Activated gamma-delta T cell treated with anti-CD3 and anti-CD28 coated beads, Interleukin-2, amount 50 U/mL, for 16 hours (primary cell): ENCODE measurements around the gene CFAP73.
A peak's percentile ranks its signal among the peaks of the same experiment; 100 is the strongest.

ENCODE experiments used
- DNase-seq: peaks from one replicate; pipeline ENCODE4 v3.0.0-alpha.2; 2020; ENCODE audit warnings: low read depth

The CFAP73 gene

GRCh38 chr12:113165521-113166450, 16.3 kb downstream of the CFAP73 start:
- DNase-seq, result no peak

- DNase-seq, result no peak
Observed at GRCh38 chr12:113167868-113168267, 18.3 kb downstream of the CFAP73 start.

- no peak for DNase-seq
Observed at GRCh38 chr12:113169697-113170096, 20.2 kb downstream of the CFAP73 start.

GRCh38 chr12:113170457-113170856, 20.9 kb downstream of the CFAP73 start:
- DNase-seq, result no peak

GRCh38 chr12:113170926-113171325, 21.4 kb downstream of the CFAP73 start:
- DNase-seq, result no peak

GRCh38 chr12:113171543-113171942, 22.0 kb downstream of the CFAP73 start:
- no peak for DNase-seq

- no peak for DNase-seq
Observed at GRCh38 chr12:113172185-113172584, 22.7 kb downstream of the CFAP73 start.

GRCh38 chr12:113173081-113173698, 23.7 kb downstream of the CFAP73 start:
- DNase-seq, result no peak

GRCh38 chr12:113174461-113175384, 25.2 kb downstream of the CFAP73 start:
- peak; percentile 73 for DNase-seq

- DNase-seq, result no peak
Observed at GRCh38 chr12:113179023-113179422, 29.5 kb downstream of the CFAP73 start.

GRCh38 chr12:113180333-113180732, 30.8 kb downstream of the CFAP73 start:
- DNase-seq, result no peak

GRCh38 chr12:113181975-113182374, 32.5 kb downstream of the CFAP73 start:
- DNase-seq, result no peak

GRCh38 chr12:113183030-113183589, 33.6 kb downstream of the CFAP73 start:
- no peak for DNase-seq

- no peak for DNase-seq
Observed at GRCh38 chr12:113184098-113184899, 34.8 kb downstream of the CFAP73 start.

GRCh38 chr12:113184900-113185179, 35.3 kb downstream of the CFAP73 start:
- peak; percentile 75 for DNase-seq

- peak; percentile 69 for DNase-seq
Observed at GRCh38 chr12:113185180-113186032, 35.9 kb downstream of the CFAP73 start, which contains the start of the genes DDX54 and RITA1. Gene DDX54 (minus strand): TSS chr12:113185478. CDS start chr12:113185451, 27 bp downstream. Gene RITA1 (plus strand): TSS chr12:113185721. CDS start chr12:113186747, 1,026 bp downstream.

- DNase-seq, result no peak
Observed at GRCh38 chr12:113186033-113186365, 36.5 kb downstream of the CFAP73 start.

- no peak for DNase-seq
Observed at GRCh38 chr12:113186666-113187325, 37.3 kb downstream of the CFAP73 start.

- no peak for DNase-seq
Observed at GRCh38 chr12:113189361-113189760, 39.8 kb downstream of the CFAP73 start.

GRCh38 chr12:113190761-113191160, 41.2 kb downstream of the CFAP73 start:
- DNase-seq, result no peak
